Mucosa of stomach (tissue), 1 donor: ENCODE results near the gene MAP3K13.
"Not testable (repeated sequence)": the region's sequence is repeated elsewhere in the genome, so short reads cannot be mapped to it uniquely, and the experiment has no call there.

Source experiments
- H3K27me3 ChIP-seq: one replicate; pipeline ENCODE4 v1.7.0; 2013; ENCODE audit warnings: mild to moderate bottlenecking, low read length; ENCODE audit not compliant: control insufficient read depth, insufficient read depth
- H3K36me3 ChIP-seq: one replicate; pipeline ENCODE4 v1.7.0; 2013; ENCODE audit warnings: low read length; ENCODE audit not compliant: control insufficient read depth, insufficient read depth
- H3K4me1 ChIP-seq: one replicate; pipeline ENCODE4 v1.7.0; 2013; ENCODE audit warnings: mild to moderate bottlenecking, low read length; ENCODE audit not compliant: control insufficient read depth, insufficient read depth
- H3K4me3 ChIP-seq: one replicate; pipeline ENCODE4 v1.7.0; 2013; ENCODE audit warnings: low read length
- H3K9ac ChIP-seq: one replicate; pipeline ENCODE4 v1.7.0; 2013; ENCODE audit warnings: mild to moderate bottlenecking, low read length, moderate library complexity
- H3K9me3 ChIP-seq: one replicate; pipeline ENCODE4 v1.7.0; 2013; ENCODE audit warnings: mild to moderate bottlenecking, low read length, moderate library complexity; ENCODE audit not compliant: control insufficient read depth
- donor health status: Pancreatic carcinoma.

MAP3K13 gene

GRCh38 chr3:185381320-185382058 is 18.6 kb downstream of the MAP3K13 start:
- H3K27me3 ChIP-seq = no peaks in the 10 kb centered on the region
- H3K36me3 ChIP-seq = no peaks in the 10 kb centered on the region
- no peaks in the 10 kb centered on the region for H3K4me1 ChIP-seq
- no peaks in the 10 kb centered on the region for H3K9me3 ChIP-seq
- no peak overlapping the region for H3K4me3 ChIP-seq
- no peak overlapping the region for H3K9ac ChIP-seq

DNA sequence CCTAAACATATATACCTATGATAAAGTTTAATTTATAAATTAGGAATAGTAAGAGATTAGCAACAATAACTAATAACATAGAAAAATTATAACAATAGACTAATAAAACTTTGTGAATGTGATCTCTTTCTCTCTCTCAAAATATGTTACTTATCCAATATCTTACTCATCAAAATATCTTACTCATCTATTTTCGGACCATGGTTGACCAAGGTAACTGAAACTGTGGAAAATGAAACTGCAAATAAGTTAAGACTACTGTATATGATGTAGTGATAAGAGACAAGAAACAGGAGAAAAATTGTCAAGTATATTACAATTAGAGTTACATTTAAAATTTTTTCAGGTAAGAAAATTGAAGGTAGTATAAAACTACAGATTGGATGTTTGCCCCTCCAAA is 19.2 kb downstream of the MAP3K13 start:
- Histone ChIP-seq H3K9ac (no peak overlapping the region), H3K36me3 (no peaks in the 10 kb centered on the region), H3K4me3 (no peak overlapping the region), H3K9me3 (no peaks in the 10 kb centered on the region), H3K4me1 (no peaks in the 10 kb centered on the region), H3K27me3 (no peaks in the 10 kb centered on the region)

DNA sequence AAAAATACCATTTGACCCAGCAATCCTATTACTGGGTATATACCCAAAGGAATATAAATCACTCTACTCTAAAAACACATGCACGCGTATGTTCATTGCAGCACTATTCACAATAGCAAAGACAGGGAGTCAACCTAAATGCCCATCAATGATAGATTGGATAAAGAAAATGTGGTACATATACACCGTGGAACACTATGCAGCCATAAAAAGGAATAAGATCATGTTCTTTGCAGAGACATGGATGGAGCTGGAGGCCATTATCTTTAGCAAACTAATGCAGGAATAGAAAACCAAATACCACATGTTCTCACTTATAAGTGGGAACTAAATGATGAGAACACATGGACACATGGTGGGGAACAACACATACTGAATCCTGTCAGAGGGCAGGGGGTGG is 23.6 kb downstream of the MAP3K13 start:
- not testable (repeated sequence) for H3K4me1 ChIP-seq, H3K4me3 ChIP-seq, H3K9ac ChIP-seq, H3K27me3 ChIP-seq, H3K36me3 ChIP-seq, H3K9me3 ChIP-seq

DNA sequence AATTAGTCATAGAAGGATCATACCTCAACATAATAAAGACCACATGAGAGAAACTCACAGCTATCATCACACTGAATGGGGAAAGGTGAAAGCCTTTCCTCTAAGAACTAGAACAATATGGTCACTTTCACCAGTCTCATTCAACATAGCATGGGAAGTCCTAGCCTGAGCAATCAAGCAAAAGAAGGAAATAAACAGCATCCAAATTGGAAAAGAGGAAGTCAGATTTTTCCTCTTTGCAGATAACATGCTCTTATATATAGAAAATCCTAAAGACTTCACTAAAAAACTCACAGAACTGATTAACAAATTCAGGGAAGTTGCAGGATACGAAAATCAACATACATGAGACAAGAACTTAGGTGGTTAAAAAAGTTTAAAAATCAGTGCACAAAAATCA is 24.7 kb downstream of the MAP3K13 start:
- no peaks in the 10 kb centered on the region for H3K4me1 ChIP-seq
- no peak overlapping the region for H3K4me3 ChIP-seq
- no peaks in the 10 kb centered on the region for H3K27me3 ChIP-seq
- H3K36me3 ChIP-seq = no peaks in the 10 kb centered on the region
- no peak overlapping the region for H3K9ac ChIP-seq
- no peaks in the 10 kb centered on the region for H3K9me3 ChIP-seq

- no peak overlapping the region for H3K9ac ChIP-seq
- no peaks in the 10 kb centered on the region for H3K36me3 ChIP-seq
- H3K4me1 ChIP-seq = no peaks in the 10 kb centered on the region
- H3K4me3 ChIP-seq = no peak overlapping the region
- H3K27me3 ChIP-seq = no peaks in the 10 kb centered on the region
- no peaks in the 10 kb centered on the region for H3K9me3 ChIP-seq
These were observed 30.1 kb downstream of the MAP3K13 start for GRCh38 chr3:185393055-185393454.

DNA sequence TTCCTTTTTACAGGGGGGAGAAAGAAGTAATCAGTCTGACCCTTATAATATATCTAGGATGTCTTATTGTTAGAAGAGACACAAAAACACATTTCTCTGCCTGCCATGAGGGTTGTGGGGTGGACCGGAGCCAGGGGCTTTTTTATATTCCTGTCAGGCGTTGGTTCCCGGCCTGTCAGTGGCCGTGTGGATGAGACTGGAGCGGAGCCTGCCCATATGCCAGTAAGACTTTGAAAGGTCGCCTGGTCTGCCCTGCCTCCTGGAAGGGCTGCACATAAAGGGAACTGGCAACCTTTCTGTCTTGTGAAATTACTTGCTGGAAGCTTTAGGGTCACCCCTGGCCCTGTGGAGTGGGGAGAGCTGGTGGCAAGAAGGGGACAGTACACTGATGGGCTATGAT is 34.7 kb downstream of the MAP3K13 start:
- Histone ChIP-seq H3K9ac (no peak overlapping the region), H3K36me3 (no peaks in the 10 kb centered on the region), H3K27me3 (no peaks in the 10 kb centered on the region), H3K9me3 (no peaks in the 10 kb centered on the region), H3K4me3 (no peak overlapping the region), H3K4me1 (peaks cover under 1% of the 10 kb centered on the region)

DNA sequence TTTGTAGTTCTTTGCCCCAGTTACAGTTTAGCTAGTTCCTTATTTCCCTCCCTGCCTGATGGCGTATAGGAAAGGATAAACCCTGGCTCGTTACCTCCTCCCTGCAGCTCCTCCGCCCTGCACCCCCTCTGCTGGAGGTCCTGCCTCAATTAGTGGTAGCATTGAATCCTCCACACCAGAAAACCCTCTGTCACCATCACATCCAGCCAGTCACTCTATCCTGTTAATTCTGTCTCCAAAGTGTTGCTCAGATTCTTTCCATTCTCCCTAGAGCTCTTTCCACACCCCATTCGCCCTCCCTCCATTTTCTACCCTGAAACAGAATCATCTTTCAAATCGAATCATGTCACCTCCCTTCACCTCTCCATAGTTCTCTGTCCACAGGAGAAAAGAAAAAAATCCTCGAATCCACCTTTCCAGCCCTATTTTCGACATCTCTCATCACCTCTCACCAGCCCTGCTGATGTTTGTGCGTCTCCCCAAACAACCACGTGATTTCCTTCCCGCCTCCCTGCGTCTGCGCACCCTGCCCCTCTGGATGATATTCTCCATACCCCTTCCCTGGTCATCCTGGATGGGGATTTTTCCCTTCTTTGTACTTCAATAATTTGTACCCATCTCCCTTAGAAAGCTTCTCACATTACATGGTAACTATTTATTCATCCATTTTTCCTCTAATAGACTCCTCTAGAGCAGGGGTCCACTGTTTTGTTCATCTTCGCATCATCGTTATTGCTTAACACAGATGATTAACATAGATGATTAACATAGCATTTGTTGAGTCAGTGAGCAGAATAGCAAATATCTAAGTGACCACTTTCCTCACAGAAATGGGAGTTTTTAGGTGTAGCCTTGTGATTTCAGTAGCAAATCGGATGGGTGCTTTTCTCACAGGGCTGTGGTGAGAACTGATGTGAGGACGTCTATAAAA is 37.1 kb downstream of the MAP3K13 start:
- Histone ChIP-seq H3K9me3 (no peaks in the 10 kb centered on the region), H3K4me1 (peaks cover 7% of the 10 kb centered on the region), H3K9ac (no peak overlapping the region), H3K36me3 (no peaks in the 10 kb centered on the region), H3K27me3 (no peaks in the 10 kb centered on the region), H3K4me3 (no peak overlapping the region)

- H3K9ac ChIP-seq = no peak overlapping the region
- no peaks in the 10 kb centered on the region for H3K36me3 ChIP-seq
- no peaks in the 10 kb centered on the region for H3K9me3 ChIP-seq
- H3K4me3 ChIP-seq = no peak overlapping the region
- peaks cover 7% of the 10 kb centered on the region for H3K4me1 ChIP-seq
- H3K27me3 ChIP-seq = no peaks in the 10 kb centered on the region
These were observed 37.9 kb downstream of the MAP3K13 start for GRCh38 chr3:185400866-185401265.

- no peak overlapping the region for H3K9ac ChIP-seq
- H3K9me3 ChIP-seq = no peaks in the 10 kb centered on the region
These were observed 38.5 kb downstream of the MAP3K13 start for GRCh38 chr3:185401319-185401955.

DNA sequence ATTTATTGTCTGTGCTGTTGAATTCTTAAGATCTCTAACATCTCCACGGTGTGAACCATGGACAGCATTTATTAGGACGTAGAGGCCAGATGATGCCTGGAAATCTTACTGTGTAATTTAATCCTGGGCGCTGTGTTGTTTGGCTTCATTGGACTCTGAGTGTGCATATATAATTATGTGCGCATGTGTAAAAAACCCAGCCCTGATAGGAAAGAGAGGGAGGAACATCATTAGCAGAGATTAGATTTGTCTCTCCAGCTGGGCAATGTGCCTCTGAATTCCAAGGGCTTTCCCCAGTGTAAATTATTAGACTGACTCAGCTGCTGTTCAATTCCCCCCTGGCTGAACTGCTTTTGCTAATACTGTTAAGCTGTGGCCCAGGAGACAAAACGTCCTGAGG is 39.6 kb downstream of the MAP3K13 start:
- Histone ChIP-seq H3K27me3 (no peaks in the 10 kb centered on the region), H3K4me1 (peaks cover 7% of the 10 kb centered on the region), H3K9ac (no peak overlapping the region), H3K4me3 (no peak overlapping the region), H3K9me3 (no peaks in the 10 kb centered on the region), H3K36me3 (no peaks in the 10 kb centered on the region)

More at GRCh38 chr3:185401319-185401955, 38.5 kb downstream of the MAP3K13 start:
- peaks cover 7% of the 10 kb centered on the region for H3K4me1 ChIP-seq
- H3K36me3 ChIP-seq = no peaks in the 10 kb centered on the region
- no peaks in the 10 kb centered on the region for H3K27me3 ChIP-seq
- no peak overlapping the region for H3K4me3 ChIP-seq

DNA sequence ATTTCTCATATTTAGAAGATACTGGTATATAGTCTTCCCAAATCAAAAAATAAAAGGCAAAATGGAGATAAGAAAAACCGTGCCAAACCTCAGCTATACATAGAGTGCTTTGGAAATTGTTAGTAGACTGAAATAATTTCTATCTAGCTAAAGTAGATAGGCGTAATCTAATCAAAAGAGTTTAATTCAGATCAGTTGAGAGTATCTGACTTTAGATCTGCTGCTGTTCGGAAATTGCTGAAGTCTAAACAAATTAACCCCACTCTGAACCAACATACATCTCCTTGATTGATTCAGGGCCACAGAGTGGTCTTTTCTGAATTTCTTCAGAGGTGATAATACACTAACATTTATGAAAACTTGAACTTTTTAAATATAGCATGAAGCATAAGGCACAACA is 40.1 kb downstream of the MAP3K13 start:
- H3K27me3 ChIP-seq = no peaks in the 10 kb centered on the region
- H3K4me1 ChIP-seq = peaks cover 7% of the 10 kb centered on the region
- H3K9me3 ChIP-seq = no peaks in the 10 kb centered on the region
- H3K4me3 ChIP-seq = no peak overlapping the region
- H3K36me3 ChIP-seq = no peaks in the 10 kb centered on the region
- no peak overlapping the region for H3K9ac ChIP-seq

GRCh38 chr3:185405243-185405642 is 42.3 kb downstream of the MAP3K13 start:
- Histone ChIP-seq H3K36me3 (no peaks in the 10 kb centered on the region), H3K9me3 (no peaks in the 10 kb centered on the region), H3K4me1 (peaks cover 7% of the 10 kb centered on the region), H3K27me3 (no peaks in the 10 kb centered on the region), H3K4me3 (no peak overlapping the region), H3K9ac (no peak overlapping the region)
